GM21529 (cell line): ENCODE results near the gene KNDC1.
"Not testable (repeated sequence)": the region's sequence is repeated elsewhere in the genome, so short reads cannot be mapped to it uniquely, and the experiment has no call there.

Experiments used
- ATAC-seq: cut with Tn5 transposase; IDR thresholded peaks from one replicate; pipeline ENCODE4 v1.9.1; 2021; ENCODE audit not compliant: unreplicated experiment

KNDC1 gene

GRCh38 chr10:133159950-133160825 lies at the start of gene KNDC1:
KNDC1 (plus strand) TSS chr10:133160219; CDS start chr10:133160468, 249 bp downstream.
- ATAC-seq = no peak

GRCh38 chr10:133110609-133111275 lies 49.3 kb upstream of the KNDC1 start:
- ATAC-seq = no peak

GRCh38 chr10:133111640-133112039 lies 48.4 kb upstream of the KNDC1 start:
- ATAC-seq = not testable (repeated sequence)

GRCh38 chr10:133113146-133113830 lies 46.7 kb upstream of the KNDC1 start:
- ATAC-seq = no peak

- no peak for ATAC-seq
These were observed 46.2 kb upstream of the KNDC1 start for GRCh38 chr10:133113847-133114246.

- no peak for ATAC-seq
These were observed 45.8 kb upstream of the KNDC1 start for GRCh38 chr10:133114251-133114650.

- no peak for ATAC-seq
These were observed 45.1 kb upstream of the KNDC1 start for GRCh38 chr10:133114726-133115452.

GRCh38 chr10:133115453-133115842 lies 44.6 kb upstream of the KNDC1 start:
- no peak for ATAC-seq

- no peak for ATAC-seq
These were observed 44.0 kb upstream of the KNDC1 start for GRCh38 chr10:133115976-133116375.

- ATAC-seq = no peak
These were observed 43.6 kb upstream of the KNDC1 start for GRCh38 chr10:133116455-133116854.

GRCh38 chr10:133117036-133117687 lies 42.9 kb upstream of the KNDC1 start:
- no peak for ATAC-seq

- ATAC-seq = no peak
These were observed 42.3 kb upstream of the KNDC1 start for GRCh38 chr10:133117688-133118071.

- ATAC-seq = no peak
These were observed 38.5 kb upstream of the KNDC1 start for GRCh38 chr10:133121479-133121878.

GRCh38 chr10:133122171-133122935 lies 37.7 kb upstream of the KNDC1 start:
- no peak for ATAC-seq

- no peak for ATAC-seq
These were observed 36.8 kb upstream of the KNDC1 start for GRCh38 chr10:133123050-133123745.

GRCh38 chr10:133123746-133124356 lies 36.2 kb upstream of the KNDC1 start:
- ATAC-seq = no peak

GRCh38 chr10:133124357-133125211 lies 35.4 kb upstream of the KNDC1 start:
- ATAC-seq = no peak

- ATAC-seq = no peak
These were observed 34.1 kb upstream of the KNDC1 start for GRCh38 chr10:133125901-133126300.
